ENCODE measurements around the gene LIPG.
"Not testable (repeated sequence)": the region's sequence is repeated elsewhere in the genome, so short reads cannot be mapped to it uniquely, and the experiment has no call there.

Gene LIPG

GRCh38 chr18:49546278-49546677 lies 15.6 kb upstream of the LIPG start:
- DNase-seq: no peak

GRCh38 chr18:49546719-49547273 lies 15.1 kb upstream of the LIPG start:
- no peak for DNase-seq

GRCh38 chr18:49547701-49548100 lies 14.2 kb upstream of the LIPG start:
- no peak for DNase-seq

- no peak for DNase-seq
Measured at GRCh38 chr18:49548229-49548636, 13.6 kb upstream of the LIPG start.

GRCh38 chr18:49550621-49551339 lies 11.1 kb upstream of the LIPG start:
- no peak for DNase-seq

- no peak for DNase-seq
Measured at GRCh38 chr18:49553003-49553402, 8.9 kb upstream of the LIPG start.

GRCh38 chr18:49555641-49556040 lies 6.2 kb upstream of the LIPG start:
- DNase-seq: no peak

- DNase-seq: no peak
Measured at GRCh38 chr18:49558356-49558755, 3.5 kb upstream of the LIPG start.

GRCh38 chr18:49559326-49559931 lies 2.4 kb upstream of the LIPG start:
- DNase-seq: not testable (repeated sequence)

GRCh38 chr18:49560277-49560623 lies 1.6 kb upstream of the LIPG start:
- DNase-seq: no peak

GRCh38 chr18:49560624-49561288 lies 1.1 kb upstream of the LIPG start:
- DNase-seq: peak in 2 of 56 donors; percentile 21 to 41

GRCh38 chr18:49562481-49563129 lies 748 bp downstream of the LIPG start:
- DNase-seq: no peak

- no peak for DNase-seq
Measured at GRCh38 chr18:49563130-49563540, 1.3 kb downstream of the LIPG start.

GRCh38 chr18:49563701-49564517 lies 2.1 kb downstream of the LIPG start:
- DNase-seq: no peak

- no peak for DNase-seq
Measured at GRCh38 chr18:49564518-49564834, 2.6 kb downstream of the LIPG start.

GRCh38 chr18:49565101-49565500 lies 3.2 kb downstream of the LIPG start:
- no peak for DNase-seq

GRCh38 chr18:49565612-49566011 lies 3.8 kb downstream of the LIPG start:
- peak in 44 of 56 donors; percentile 9 to 80 (median 48) for DNase-seq

GRCh38 chr18:49566217-49566770 lies 4.4 kb downstream of the LIPG start:
- DNase-seq: no peak

GRCh38 chr18:49566985-49567384 lies 5.1 kb downstream of the LIPG start:
- DNase-seq: no peak

GRCh38 chr18:49569724-49570123 lies 7.9 kb downstream of the LIPG start:
- DNase-seq: no peak

- no peak for DNase-seq
Measured at GRCh38 chr18:49570836-49571235, 9.0 kb downstream of the LIPG start.

Measured in amygdala (tissue), 56 donors.